ENCODE data around the gene MROH8.

MROH8 gene

GRCh38 chr20:37166867-37167266 lies 12.5 kb downstream of the MROH8 start:
- Histone ChIP-seq H4K20me1 (ENCODE audit: insufficient read depth) (no peaks in the 10 kb centered on the region), H3K27me3 (ENCODE audit: insufficient read depth, low read depth) (no peaks in the 10 kb centered on the region), H3K4me1 (ENCODE audit: low read depth, poor library complexity, severe bottlenecking) (peaks cover 13% of the 10 kb centered on the region), H3K79me2 (ENCODE audit: insufficient read depth, low read depth) (no peaks in the 10 kb centered on the region), H3K27ac (no peak overlapping the region), H3K9ac (no peak overlapping the region), H2AFZ (ENCODE audit: low read depth) (no peak overlapping the region), H3K4me3 (IDR thresholded peaks at IDR 0.05; ENCODE audit: insufficient read depth, low read depth, low read length) (no peak overlapping the region), H3K4me2 (no peak overlapping the region), H3K36me3 (ENCODE audit: insufficient read depth) (no peaks in the 10 kb centered on the region)
- no peak for TF ChIP-seq CTCF (conservative IDR thresholded peaks at IDR 0.05; ENCODE audit: low read depth, low read length)

- H3K4me2 ChIP-seq: no peak overlapping the region
- peaks cover 8% of the 10 kb centered on the region for H3K4me1 ChIP-seq (ENCODE audit: low read depth, poor library complexity, severe bottlenecking)
- H3K9ac ChIP-seq: no peak overlapping the region
- H4K20me1 ChIP-seq (ENCODE audit: insufficient read depth): no peaks in the 10 kb centered on the region
- no peak for TF ChIP-seq CTCF (conservative IDR thresholded peaks at IDR 0.05; ENCODE audit: low read depth, low read length)
- H3K27ac ChIP-seq: no peak overlapping the region
- H2AFZ ChIP-seq (ENCODE audit: low read depth): no peak overlapping the region
- H3K4me3 ChIP-seq (IDR thresholded peaks at IDR 0.05; ENCODE audit: insufficient read depth, low read depth, low read length): no peak overlapping the region
- no peaks in the 10 kb centered on the region for H3K27me3 ChIP-seq (ENCODE audit: insufficient read depth, low read depth)
- H3K79me2 ChIP-seq (ENCODE audit: insufficient read depth, low read depth): no peaks in the 10 kb centered on the region
- no peaks in the 10 kb centered on the region for H3K36me3 ChIP-seq (ENCODE audit: insufficient read depth)
These were observed 14.3 kb downstream of the MROH8 start for GRCh38 chr20:37165031-37165430.

DNA sequence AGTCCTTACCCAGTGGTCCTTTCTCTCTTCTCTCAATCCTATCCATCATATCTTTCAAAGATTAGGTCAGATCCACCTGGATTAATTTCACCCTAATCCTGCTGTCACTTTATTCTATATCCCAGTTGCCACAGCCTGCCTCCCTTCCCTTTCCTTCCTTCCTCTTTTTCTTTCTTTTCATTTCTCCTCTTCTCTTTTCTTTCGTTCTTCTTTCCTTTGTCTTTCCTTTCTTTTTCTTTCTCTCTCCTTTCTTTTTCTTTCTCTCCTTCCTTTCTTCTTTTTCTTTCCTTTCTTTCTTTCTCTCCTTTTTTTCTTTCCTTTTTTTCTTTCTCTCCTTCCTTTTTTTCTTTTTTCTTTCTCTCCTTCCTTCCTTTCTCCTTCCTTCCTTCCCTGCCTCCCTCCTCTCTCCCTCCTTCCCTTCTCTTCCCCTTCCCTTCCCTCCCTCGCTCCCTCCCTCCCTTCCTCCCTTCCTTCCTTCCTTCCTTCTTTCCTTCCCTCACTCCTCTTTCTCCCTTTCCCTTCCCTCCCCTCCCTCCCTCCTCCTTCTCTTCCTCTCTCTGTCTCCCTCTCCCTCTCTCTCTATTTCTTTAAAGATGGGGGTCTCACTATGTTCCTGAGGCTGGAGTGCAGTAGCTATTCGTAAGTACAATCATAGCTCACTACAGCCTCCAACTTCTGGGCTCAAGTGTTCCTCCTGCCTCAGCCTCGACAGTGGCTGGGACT lies 15.4 kb downstream of the MROH8 start:
- H4K20me1 ChIP-seq (ENCODE audit: insufficient read depth): no peaks in the 10 kb centered on the region
- H3K27ac ChIP-seq: no peak overlapping the region
- no peak overlapping the region for H2AFZ ChIP-seq (ENCODE audit: low read depth)
- no peak overlapping the region for H3K4me2 ChIP-seq
- no peaks in the 10 kb centered on the region for H3K36me3 ChIP-seq (ENCODE audit: insufficient read depth)
- peaks cover 7% of the 10 kb centered on the region for H3K4me1 ChIP-seq (ENCODE audit: low read depth, poor library complexity, severe bottlenecking)
- no peak overlapping the region for H3K9ac ChIP-seq
- no peak for TF ChIP-seq CTCF (conservative IDR thresholded peaks at IDR 0.05; ENCODE audit: low read depth, low read length)
- no peaks in the 10 kb centered on the region for H3K79me2 ChIP-seq (ENCODE audit: insufficient read depth, low read depth)
- no peak overlapping the region for H3K4me3 ChIP-seq (IDR thresholded peaks at IDR 0.05; ENCODE audit: insufficient read depth, low read depth, low read length)
- H3K27me3 ChIP-seq (ENCODE audit: insufficient read depth, low read depth): no peaks in the 10 kb centered on the region

- Histone ChIP-seq H3K27me3 (ENCODE audit: insufficient read depth, low read depth) (no peaks in the 10 kb centered on the region), H3K27ac (no peak overlapping the region), H3K4me1 (ENCODE audit: low read depth, poor library complexity, severe bottlenecking) (peaks cover 7% of the 10 kb centered on the region), H3K79me2 (ENCODE audit: insufficient read depth, low read depth) (no peaks in the 10 kb centered on the region), H3K4me2 (no peak overlapping the region), H2AFZ (ENCODE audit: low read depth) (no peak overlapping the region), H3K9ac (no peak overlapping the region), H4K20me1 (ENCODE audit: insufficient read depth) (no peaks in the 10 kb centered on the region), H3K4me3 (IDR thresholded peaks at IDR 0.05; ENCODE audit: insufficient read depth, low read depth, low read length) (no peak overlapping the region), H3K36me3 (ENCODE audit: insufficient read depth) (no peaks in the 10 kb centered on the region)
- no peak for TF ChIP-seq CTCF (conservative IDR thresholded peaks at IDR 0.05; ENCODE audit: low read depth, low read length)
These were observed 16.7 kb downstream of the MROH8 start for GRCh38 chr20:37162646-37163045.

Measured in KMS-11 (cell line).